Colonic mucosa (tissue), 4 donors: ENCODE measurements around the gene NISCH. TPM values are rescaled to one million over a fixed set of nuclear protein-coding genes. Genes with fewer than 3 reads are reported as not detected.

Experiments
- DNase-seq: peaks from one replicate; pipeline ENCODE4 v3.0.0-alpha.2; 2020
- H3K27ac ChIP-seq: fragments of 200-600 bp; one replicate; pipeline ENCODE4 v1.8.0; 2021
- H3K27me3 ChIP-seq: fragments of 200-600 bp; one replicate; pipeline ENCODE4 v1.8.0; 2021
- H3K36me3 ChIP-seq: fragments of 200-600 bp; one replicate; pipeline ENCODE4 v1.8.0; 2021
- H3K4me1 ChIP-seq: fragments of 200-600 bp; one replicate; pipeline ENCODE4 v1.8.0; 2021; ENCODE audit warnings: mild to moderate bottlenecking
- H3K4me3 ChIP-seq: fragments of 200-600 bp; one replicate; pipeline ENCODE4 v1.8.0; 2021
- H3K9ac ChIP-seq, 2 donors: one replicate each; pipeline ENCODE4 v1.7.0; 2013; ENCODE audit warnings: control low read depth in 2 of 2, low read depth in 2 of 2, low read length in 2 of 2
- H3K9me3 ChIP-seq: fragments of 200-600 bp; one replicate; pipeline ENCODE4 v1.8.0; 2021
- CTCF ChIP-seq: fragments of 200-600 bp; IDR thresholded peaks from one replicate; pipeline ENCODE4 v1.8.0; 2022; ENCODE audit warnings: antibody characterized with exemption, mild to moderate bottlenecking
- intact Hi-C: fragments of 100-400 bp; cut with DNase I; formaldehyde crosslinking; loops from one replicate; pipeline ENCODE4 v1.14.1; 2022
- total RNA-seq, 2 donors: library from RNA; stranded (reverse); fragmentation: NEBNext Ultra II Directional in 1 of 2; extraction: Animal tissue kit (Norgen Biotek cat#: 25700) in 1 of 2; gene quantifications; one replicate each; pipeline ENCODE4 v1.2.1, GENCODE V29; 2021
- donor health status: healthy.
- donor health status: DM: no; HTN: no; CAD: no.
- donor health status: DM: no; HTN: no; CAD: no.

Gene NISCH
- total RNA-seq, 2 donors from 2014 or later = 43.2 to 60.5 TPM

- H3K4me3 ChIP-seq = no peak overlapping the region
- no peaks in the 10 kb centered on the region for H3K27me3 ChIP-seq
- H3K4me1 ChIP-seq = no peaks in the 10 kb centered on the region
- H3K9ac ChIP-seq = peak overlapping the region in 1 of 2 donors; percentile 24
- H3K9me3 ChIP-seq = no peaks in the 10 kb centered on the region
- no peak overlapping the region for H3K27ac ChIP-seq
- TF ChIP-seq CTCF = no peak
- no peaks in the 10 kb centered on the region for H3K36me3 ChIP-seq
- intact Hi-C loops = no loop called here
- peak; percentile 19 for DNase-seq
Measured at GRCh38 chr3:52436500-52437149, 18.8 kb upstream of the NISCH start.

DNA sequence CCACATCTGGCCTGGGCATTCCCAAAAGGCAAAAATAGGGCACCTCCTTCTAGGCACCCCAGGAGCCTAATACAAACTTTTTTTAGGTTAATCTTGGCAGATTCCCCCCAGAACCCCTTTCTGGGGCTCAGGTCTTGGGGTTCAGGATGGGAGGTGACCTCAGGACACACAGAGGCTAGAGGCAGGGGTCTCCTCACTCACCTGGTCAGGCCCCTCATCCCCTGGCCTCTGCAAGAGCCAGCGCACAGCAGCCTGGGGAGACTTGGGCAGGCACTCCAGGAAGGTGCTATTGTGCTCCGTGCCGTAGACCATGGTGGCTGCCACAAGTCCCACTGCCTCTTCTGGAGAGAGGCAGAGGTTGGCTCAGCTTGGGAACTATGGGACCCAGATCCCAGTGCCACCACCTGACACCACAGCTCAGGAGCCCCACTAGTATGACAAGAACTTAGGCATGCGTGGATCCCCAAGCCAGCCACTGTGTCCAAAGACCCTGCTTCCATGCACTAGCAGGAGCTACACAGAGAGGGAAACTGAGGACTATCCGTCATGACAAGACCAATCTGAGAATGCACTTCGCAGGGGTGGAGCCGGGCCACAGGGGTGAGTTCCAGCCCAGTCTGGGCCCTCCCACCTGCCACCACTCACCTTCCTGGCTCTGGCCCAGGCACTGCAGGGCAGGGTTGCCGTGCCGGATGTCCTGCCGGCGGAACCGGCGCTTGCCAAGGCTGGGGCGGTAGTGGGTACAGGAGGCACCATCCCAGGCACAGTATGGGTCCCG, 17.9 kb upstream of the NISCH start:
- Histone ChIP-seq H3K27me3 (no peaks in the 10 kb centered on the region), H3K4me3 (no peak overlapping the region), H3K4me1 (no peaks in the 10 kb centered on the region), H3K9me3 (no peaks in the 10 kb centered on the region), H3K27ac (no peak overlapping the region), H3K36me3 (no peaks in the 10 kb centered on the region), H3K9ac (no peak overlapping the region)
- intact Hi-C loops = no loop called here
- DNase-seq = peak; percentile 75
- TF ChIP-seq CTCF = no peak

DNA sequence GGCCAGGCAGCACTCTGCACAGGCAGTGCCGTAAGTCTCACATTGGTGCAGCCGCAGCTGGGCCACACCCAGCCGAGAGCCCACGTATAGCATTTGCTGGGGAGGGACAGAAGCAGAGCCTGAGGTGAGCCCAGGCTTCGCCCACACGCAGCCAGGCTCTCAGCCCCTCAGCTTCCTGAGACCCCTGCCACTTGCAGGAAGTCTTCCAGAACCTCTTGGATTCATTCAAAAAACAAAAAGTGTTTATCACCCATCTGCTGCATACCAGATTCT, 17.4 kb upstream of the NISCH start:
- H3K27me3 ChIP-seq = no peaks in the 10 kb centered on the region
- no peaks in the 10 kb centered on the region for H3K4me1 ChIP-seq
- no peaks in the 10 kb centered on the region for H3K9me3 ChIP-seq
- no peak for TF ChIP-seq CTCF
- intact Hi-C loops = no loop called here
- no peak overlapping the region for H3K27ac ChIP-seq
- no peak for DNase-seq
- no peaks in the 10 kb centered on the region for H3K36me3 ChIP-seq
- no peak overlapping the region for H3K4me3 ChIP-seq
- H3K9ac ChIP-seq = no peak overlapping the region

DNA sequence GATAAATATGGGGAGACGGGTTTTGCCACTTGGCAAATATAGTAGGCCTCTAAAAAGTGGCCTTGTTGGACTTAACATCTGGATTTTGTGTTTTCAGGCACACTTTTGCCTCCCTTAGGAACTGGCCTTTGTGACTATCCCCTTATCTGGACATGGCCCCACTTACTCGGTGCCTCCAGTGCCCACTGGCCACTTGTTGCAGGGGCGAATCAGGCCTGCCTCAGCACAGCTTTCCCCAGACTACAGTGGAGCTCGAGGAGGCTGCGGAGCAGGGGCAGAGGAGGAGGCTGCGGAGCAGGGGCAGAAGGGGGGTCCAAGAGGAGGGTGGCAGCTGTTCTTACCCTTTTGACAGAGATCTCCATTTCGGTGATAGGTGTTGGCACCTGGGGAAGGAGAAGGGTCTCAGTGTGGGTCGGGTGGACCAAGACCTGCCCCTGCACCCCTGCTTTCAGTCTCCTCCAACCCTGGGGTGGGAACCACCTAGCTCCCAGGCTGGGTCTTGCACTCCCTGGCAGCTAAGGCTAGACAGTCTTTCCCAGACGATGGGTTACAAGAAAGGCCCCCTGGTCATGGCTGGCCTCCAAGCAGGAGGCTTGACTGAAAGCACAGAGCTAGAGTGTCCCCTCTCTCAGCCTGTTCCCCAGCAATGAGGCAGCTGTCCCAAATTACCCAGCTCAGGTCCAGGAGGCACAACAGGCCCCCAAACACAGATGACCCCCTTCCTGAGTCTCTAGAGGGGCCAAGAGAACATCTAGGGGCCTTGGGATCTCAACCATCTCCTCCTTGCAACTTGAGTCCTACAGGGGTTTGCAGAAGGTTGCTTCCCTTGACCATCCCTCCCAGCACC, 16.6 kb upstream of the NISCH start:
- DNase-seq = no peak
- Histone ChIP-seq H3K36me3 (no peaks in the 10 kb centered on the region), H3K9ac (no peak overlapping the region), H3K9me3 (no peaks in the 10 kb centered on the region), H3K27me3 (no peaks in the 10 kb centered on the region), H3K4me3 (no peak overlapping the region), H3K27ac (no peak overlapping the region), H3K4me1 (no peaks in the 10 kb centered on the region)
- intact Hi-C loops = no loop called here
- no peak for TF ChIP-seq CTCF

DNA sequence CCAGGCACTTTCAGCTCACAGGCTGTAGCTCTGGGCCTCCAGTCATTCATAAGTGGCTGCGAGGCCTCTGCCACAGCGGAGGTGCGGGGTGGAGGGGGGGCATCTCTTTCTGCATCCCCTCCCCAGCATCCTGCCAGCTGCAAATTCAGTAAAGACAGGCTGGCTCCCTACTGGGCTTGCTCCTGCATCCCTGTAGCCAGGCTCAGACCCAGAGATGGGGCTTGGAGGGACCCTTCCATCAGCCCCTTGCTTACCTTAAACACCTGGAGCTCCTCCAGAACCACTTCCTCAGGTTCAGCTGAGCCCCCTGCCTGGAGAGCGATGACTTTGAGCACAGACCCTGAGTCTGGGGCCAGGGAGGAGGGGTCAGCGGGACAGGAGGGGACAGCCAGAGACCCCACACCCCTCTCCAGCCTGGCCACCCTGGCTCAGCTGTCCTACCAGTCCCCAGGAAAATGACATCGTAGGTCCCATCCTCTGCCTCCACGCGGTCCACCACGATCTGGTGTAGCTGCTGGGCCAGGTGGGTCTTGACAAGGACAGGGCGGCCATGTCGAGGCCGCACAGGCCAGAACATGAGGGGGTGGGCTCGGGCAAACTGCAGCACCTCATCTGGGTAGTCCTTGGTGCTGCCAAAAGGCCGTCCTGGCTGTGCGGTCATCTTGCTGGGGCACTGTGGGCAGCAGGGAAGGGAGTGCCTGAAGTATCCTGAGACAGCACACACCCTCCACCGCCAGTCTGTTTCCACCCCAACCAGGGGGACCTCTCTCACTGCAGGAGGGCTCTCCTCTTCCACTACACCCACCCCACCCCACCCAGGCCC, 15.8 kb upstream of the NISCH start:
- no peak for DNase-seq
- no peak overlapping the region for H3K9ac ChIP-seq
- H3K27ac ChIP-seq = no peak overlapping the region
- intact Hi-C loops = no loop called here
- H3K9me3 ChIP-seq = no peaks in the 10 kb centered on the region
- TF ChIP-seq CTCF = no peak
- no peaks in the 10 kb centered on the region for H3K27me3 ChIP-seq
- no peaks in the 10 kb centered on the region for H3K36me3 ChIP-seq
- no peak overlapping the region for H3K4me3 ChIP-seq
- no peaks in the 10 kb centered on the region for H3K4me1 ChIP-seq
